Measurements from ENCODE around the gene ZGPAT. TPM values are rescaled to one million over a fixed set of nuclear protein-coding genes. Genes with fewer than 3 reads are reported as not detected.

Gene ZGPAT
- total and polyA plus RNA-seq, 2 of the 8 experiments (the other 6 are each of a cell fraction or from before 2014, with no cell fraction given): 14.5 to 21.4 TPM

DNA sequence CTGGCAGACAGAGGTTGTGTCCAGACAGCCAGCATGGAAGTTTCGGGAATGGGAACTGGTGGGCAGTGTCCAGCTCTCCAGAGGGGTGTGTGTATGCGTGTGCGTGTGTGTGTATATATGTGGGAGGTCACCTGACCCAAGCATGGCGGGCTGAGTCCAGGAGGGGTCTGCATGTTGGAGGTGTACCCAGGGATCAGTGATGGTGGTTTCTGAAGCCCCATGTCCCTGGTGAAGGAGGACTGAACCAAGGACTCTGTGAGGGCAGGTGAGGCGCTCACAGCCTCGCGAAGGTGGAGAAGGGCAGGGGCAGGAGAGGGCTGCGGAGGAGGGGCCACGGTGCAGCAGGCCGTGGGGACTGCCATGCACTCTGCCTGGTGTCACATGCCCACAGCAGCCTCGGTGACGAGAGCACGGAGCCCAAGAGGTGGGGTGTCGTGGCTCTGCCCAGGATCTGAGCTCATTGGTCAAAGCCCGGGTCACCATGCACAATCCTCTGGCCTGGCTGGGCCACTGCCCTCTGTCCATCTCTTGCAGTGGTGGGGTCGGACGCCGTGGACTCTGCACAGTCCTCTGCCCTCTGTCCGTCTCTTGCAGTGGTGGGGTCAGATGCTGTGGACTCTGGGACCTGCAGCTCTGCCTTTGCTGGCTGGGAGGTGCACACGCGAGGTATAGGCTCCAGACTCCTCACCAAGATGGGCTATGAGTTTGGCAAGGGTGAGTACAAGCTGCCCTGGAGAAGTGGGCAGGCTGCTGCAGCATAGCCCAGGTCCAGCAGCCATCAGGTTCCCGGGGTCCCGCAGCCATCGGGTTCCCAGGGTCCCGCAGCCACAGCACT lies 26.5 kb downstream of the ZGPAT start:
- POLR2A ChIA-PET (ENCODE audit: partially characterized antibody): interaction anchor here (0.7 to 1.9 kb wide), 6 partner anchors 9 to 120 kb away, joined by 3 to 7 read pairs (median 3); no protein-coding TSS in a partner anchor
- Histone ChIP-seq H3K23me2 (ENCODE audit: low read depth, low read length) (peaks cover 9% of the 10 kb centered on the region), H2AK5ac (ENCODE audit: low read depth, low read length) (no peak overlapping the region), H2AFZ (ENCODE audit: low read length) (no peak overlapping the region), H4K8ac (ENCODE audit: extremely low read depth, insufficient read depth, low read length) (no peak overlapping the region), H3K14ac (ENCODE audit: insufficient read length) (no peak overlapping the region), H3K18ac (ENCODE audit: extremely low read depth, low read length) (no peak overlapping the region), H3K4ac (replicated peaks; ENCODE audit: insufficient read length, low read depth, low read length) (no peak overlapping the region), H2BK20ac (ENCODE audit: low read length) (no peak overlapping the region), H3K27me3 (replicated peaks in 1 of 4; ENCODE audit: control insufficient read depth in 3 of 4, extremely low read depth in 1 of 4, insufficient read depth in 3 of 4, low read length in 3 of 4) (peaks cover 0 to 12% (median 8%) of the 10 kb centered on the region in 4 experiments; a peak in 4 of 7 replicates), H3K56ac (replicated peaks; ENCODE audit: insufficient read length, low read depth, low read length) (no peak overlapping the region), H3K4me3 (ENCODE audit: extremely low read depth in 1 of 4, insufficient read depth in 2 of 4, low read depth in 3 of 4, low read length in 4 of 4) (no peak overlapping the region), H3K36me3 (ENCODE audit: control insufficient read depth in 2 of 4, insufficient read depth in 4 of 4, low read length in 3 of 4) (peaks cover 0 to 14% (median 7%) of the 10 kb centered on the region in 4 experiments; a peak in 5 of 8 replicates), H2BK5ac (ENCODE audit: low read depth, low read length) (no peak overlapping the region), H2BK12ac (ENCODE audit: low read depth, low read length) (no peak overlapping the region), H2BK15ac (ENCODE audit: low read length) (no peak overlapping the region), H3K79me1 (ENCODE audit: low read depth, low read length) (peaks cover 16% of the 10 kb centered on the region), H4K91ac (replicated peaks; ENCODE audit: insufficient read length, low read length) (no peak overlapping the region), H3K9ac (replicated peaks in 1 of 4; ENCODE audit: extremely low read depth in 1 of 4, low read depth in 3 of 4, low read length in 3 of 4) (no peak overlapping the region; a peak in 1 of 7 replicates), H4K20me1 (replicated peaks in 1 of 2; ENCODE audit: control insufficient read depth in 1 of 2, insufficient read depth in 2 of 2, low read length in 2 of 2) (peaks cover 5 to 46% of the 10 kb centered on the region in 2 experiments), H4K5ac (ENCODE audit: insufficient read length, low read depth, low read length) (no peak overlapping the region), H3K9me3 (ENCODE audit: insufficient read depth in 2 of 2, low read depth in 1 of 2, low read length in 1 of 2) (peaks cover 0 to 4% of the 10 kb centered on the region in 2 experiments; a peak in 2 of 4 replicates), H3K23ac (ENCODE audit: insufficient read length) (no peak overlapping the region), H2BK120ac (replicated peaks; ENCODE audit: low read depth, low read length) (no peak overlapping the region), H3K79me2 (ENCODE audit: control insufficient read depth in 1 of 2, insufficient read depth in 2 of 2, low read length in 2 of 2) (peaks cover 0 to 8% of the 10 kb centered on the region in 2 experiments; a peak in 1 of 4 replicates), H3K27ac (ENCODE audit: low read depth, low read length) (no peak overlapping the region), H3K4me2 (ENCODE audit: insufficient read depth in 1 of 2, low read depth in 2 of 2, low read length in 2 of 2) (no peak overlapping the region), H3K4me1 (replicated peaks in 1 of 4; ENCODE audit: control insufficient read depth in 3 of 4, insufficient read depth in 4 of 4, low read length in 3 of 4) (peaks cover 0 to 12% (median 6%) of the 10 kb centered on the region in 4 experiments; a peak in 6 of 7 replicates)
- DNase-seq (ENCODE audit: low read depth in 1 of 2, low spot score in 2 of 2) (no peak), FAIRE-seq (no peak)
- WGBS, 2 experiments (ENCODE audit: extremely low coverage in 1 of 2, insufficient coverage in 1 of 2, insufficient read length in 1 of 2, insufficient replicate concordance in 2 of 2, low coverage in 1 of 2, low lambda C conversion rate in 2 of 2, missing lambda C conversion rate in 1 of 2): 92% methylated on average over 25 of the region's 25 CpGs; no CpG with 5 or more reads in 1 of the 2 experiments
- CTCF ChIA-PET (ENCODE audit: partially characterized antibody): interaction anchor here (1.0 to 2.1 kb wide), 4 partner anchors 18 to 167 kb away, joined by 3 to 5 read pairs (median 4); no protein-coding TSS in a partner anchor
- no peak for TF ChIP-seq RFX5 (IDR thresholded peaks at IDR 0.05; ENCODE audit: borderline replicate concordance, low read depth, low read length)
- TF ChIP-seq SIRT6 (IDR thresholded peaks at IDR 0.05; ENCODE audit: low read length): no peak
- no peak for TF ChIP-seq HDAC2 (IDR thresholded peaks at IDR 0.05; ENCODE audit: borderline replicate concordance in 1 of 2, low read depth in 2 of 2, low read length in 2 of 2)
- TF ChIP-seq SRF (IDR thresholded peaks at IDR 0.05; ENCODE audit: low read depth, low read length): no peak
- no peak for TF ChIP-seq RNF2 (IDR thresholded peaks at IDR 0.05; ENCODE audit: borderline replicate concordance, low read depth, low read length, missing control alignments, poor library complexity, severe bottlenecking)
- no peak for TF ChIP-seq ATF3 (IDR thresholded peaks at IDR 0.05; ENCODE audit: insufficient read depth, low read depth, low read length)
- no peak for TF ChIP-seq POLR2A (IDR thresholded peaks at IDR 0.05; ENCODE audit: control extremely low read depth in 1 of 2, low read depth in 2 of 2, low read length in 2 of 2)
- TF ChIP-seq EP300 (IDR thresholded peaks at IDR 0.05; ENCODE audit: borderline replicate concordance in 1 of 2, low read depth in 2 of 2, low read length in 2 of 2): no peak
- no peak for TF ChIP-seq SUZ12 (IDR thresholded peaks at IDR 0.05; ENCODE audit: low read length)
- TF ChIP-seq MAX (IDR thresholded peaks at IDR 0.05): no peak

All from H1 (cell line).